Measurements from ENCODE around the gene TAX1BP3.

The TAX1BP3 gene

GRCh38 chr17:3688027-3688553, 19.7 kb upstream of the TAX1BP3 start:
- DNase-seq, result no peak

- no peak for DNase-seq
These were observed 16.8 kb upstream of the TAX1BP3 start for GRCh38 chr17:3685174-3685573.

GRCh38 chr17:3683054-3683511, 14.7 kb upstream of the TAX1BP3 start:
- DNase-seq, result peak; percentile 64 to 67

- DNase-seq, result no peak
These were observed 13.7 kb upstream of the TAX1BP3 start for GRCh38 chr17:3682033-3682432.

- no peak for DNase-seq
These were observed 13.2 kb upstream of the TAX1BP3 start for GRCh38 chr17:3681565-3681964.

GRCh38 chr17:3681057-3681456, 12.7 kb upstream of the TAX1BP3 start:
- DNase-seq, result no peak

- DNase-seq, result no peak
These were observed 11.3 kb upstream of the TAX1BP3 start for GRCh38 chr17:3679531-3680126.

GRCh38 chr17:3678821-3679530, 10.6 kb upstream of the TAX1BP3 start:
- no peak for DNase-seq

DNA sequence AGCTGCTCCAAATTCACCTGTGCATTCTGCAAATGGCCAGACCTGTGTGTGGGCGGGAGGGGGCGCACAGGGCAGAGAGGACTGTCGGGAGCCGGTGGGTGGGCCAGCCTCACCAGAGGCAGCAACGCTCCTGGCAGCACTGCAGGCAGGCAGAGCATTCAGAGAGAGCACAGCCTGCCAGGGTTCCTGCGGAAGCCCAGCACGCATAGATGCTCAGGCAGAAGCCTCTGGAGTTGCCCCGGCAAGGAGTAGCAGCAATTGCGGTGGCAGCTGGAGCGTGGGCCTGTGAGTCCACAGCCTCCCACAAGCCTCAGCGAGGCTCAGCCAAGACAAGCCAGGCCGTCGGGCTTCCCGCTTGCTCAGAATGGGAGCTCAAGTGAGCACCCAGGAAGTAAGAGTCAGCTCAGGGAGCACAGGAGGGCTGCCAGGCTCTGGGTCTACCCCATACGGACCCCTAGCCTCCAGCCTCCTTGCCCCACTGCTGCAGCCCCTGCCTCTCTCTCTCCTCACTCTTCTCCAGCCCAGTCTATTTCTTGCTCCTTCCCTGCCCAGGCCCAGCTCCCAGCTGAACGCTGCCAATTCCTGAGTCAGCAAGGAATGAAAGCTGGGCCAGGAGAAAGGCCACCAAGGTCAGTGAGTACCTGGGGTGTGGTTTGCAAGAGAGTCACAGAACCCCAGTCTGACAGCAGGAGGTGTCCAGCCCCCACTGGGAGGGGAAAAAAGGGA, 9.9 kb upstream of the TAX1BP3 start:
- DNase-seq, result no peak

DNA sequence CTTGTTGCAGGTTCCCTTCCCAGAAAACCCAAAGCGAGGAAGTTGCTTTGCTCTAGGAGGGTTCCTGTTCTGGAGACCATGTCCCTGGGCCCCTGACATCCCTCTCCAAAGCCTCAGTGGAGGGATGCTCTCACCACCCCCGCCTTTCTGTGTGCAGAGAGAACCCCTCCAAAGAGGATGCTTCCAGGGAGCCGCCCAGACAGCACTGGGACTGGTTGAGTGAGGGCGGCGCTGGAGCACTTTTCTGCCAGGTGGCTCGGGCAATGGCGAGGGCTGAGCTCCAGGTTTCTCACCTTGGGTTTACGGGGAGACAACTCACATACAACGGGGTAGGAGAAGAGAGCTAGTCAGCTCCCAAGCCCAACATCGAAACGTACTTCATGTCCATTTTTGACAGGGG, 7.5 kb upstream of the TAX1BP3 start:
- DNase-seq, result no peak

DNA sequence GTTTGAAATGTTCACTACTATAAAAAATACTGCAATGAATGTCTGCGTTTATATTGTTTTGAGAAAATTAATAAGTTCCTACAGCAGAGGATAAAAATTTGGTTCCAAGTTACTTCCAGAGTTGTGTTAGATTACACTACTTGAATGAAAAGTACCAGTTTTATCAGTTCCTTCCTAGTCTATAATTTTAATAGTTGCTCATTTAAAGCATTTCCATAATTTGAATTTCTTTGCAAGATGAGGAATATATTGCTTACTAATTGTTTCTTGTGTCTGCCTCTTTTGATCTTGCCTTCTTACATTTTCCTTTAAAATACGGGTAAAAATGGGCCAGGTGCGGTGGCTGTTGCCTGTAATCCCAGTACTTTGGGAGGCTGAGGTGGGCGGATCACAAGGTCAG, 4.2 kb upstream of the TAX1BP3 start:
- no peak for DNase-seq

DNA sequence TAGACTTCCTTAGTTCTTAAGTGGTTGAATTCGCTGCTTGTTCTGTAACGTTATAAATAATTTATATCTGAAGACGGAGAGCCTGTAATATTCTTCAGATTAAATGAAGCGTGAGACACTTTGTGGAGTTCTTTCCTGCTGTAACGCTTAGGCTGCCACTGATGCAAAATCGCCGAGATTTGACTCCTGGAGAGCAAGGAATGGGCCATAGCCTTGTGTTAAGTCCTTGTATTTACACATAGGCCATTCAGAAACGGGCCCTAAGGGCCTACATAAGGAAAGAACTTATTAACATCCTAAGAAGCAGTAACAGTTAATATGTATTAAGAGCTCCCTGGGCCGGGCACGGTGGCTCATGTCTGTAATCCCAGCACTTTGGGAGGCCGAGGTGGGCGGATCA, 1.2 kb upstream of the TAX1BP3 start:
- no peak for DNase-seq

GRCh38 chr17:3669085-3669347, 638 bp upstream of the TAX1BP3 start:
- peak in 1 of 2 donors; percentile 1 for DNase-seq

DNA sequence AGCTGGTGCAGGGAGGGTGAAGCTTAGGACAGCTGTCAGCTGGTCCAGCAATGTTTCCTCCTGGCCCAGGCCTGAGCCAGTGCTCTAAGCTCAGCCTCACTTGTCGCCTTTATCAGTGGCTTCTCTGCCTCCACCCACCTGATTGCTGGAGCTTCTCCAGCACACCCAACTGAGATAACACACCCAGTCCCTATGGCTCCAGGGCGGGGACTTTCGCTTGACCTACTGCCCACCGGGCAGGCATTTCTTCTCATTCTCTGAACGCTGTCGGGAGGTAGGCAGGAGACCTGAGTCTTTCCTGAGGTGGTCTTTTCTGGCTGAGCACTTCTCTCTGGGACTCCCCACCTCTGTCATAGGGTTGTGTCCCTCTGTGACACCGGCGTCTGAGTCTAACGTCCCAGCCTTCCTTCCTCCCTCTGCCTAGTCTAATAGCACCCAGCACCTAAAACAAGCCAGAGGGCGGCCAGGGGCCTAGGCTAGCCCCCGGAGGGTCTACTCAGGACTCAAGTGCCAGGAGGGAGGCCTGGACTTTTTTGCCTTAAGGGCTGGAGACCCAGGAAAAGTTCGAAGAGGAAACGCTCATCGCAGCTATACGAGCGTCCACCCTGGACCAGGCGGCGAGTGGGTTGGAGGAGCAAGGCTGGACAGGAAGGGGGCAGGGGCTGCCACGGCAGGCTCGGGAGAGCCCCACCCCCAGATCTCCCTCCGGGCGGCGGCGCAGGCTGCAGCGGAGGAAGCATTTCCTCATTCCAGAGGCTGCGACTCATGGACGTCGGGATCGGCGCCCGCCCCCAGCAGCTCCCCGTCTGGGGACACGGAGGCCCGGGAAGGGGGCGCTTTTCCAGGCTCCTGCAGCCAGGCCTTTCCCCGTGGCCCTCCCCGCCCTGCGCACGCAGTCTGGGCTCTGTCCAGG, 756 bp downstream of the TAX1BP3 start:
- no peak for DNase-seq

GRCh38 chr17:3666516-3666915, 1.9 kb downstream of the TAX1BP3 start:
- DNase-seq, result no peak

DNA sequence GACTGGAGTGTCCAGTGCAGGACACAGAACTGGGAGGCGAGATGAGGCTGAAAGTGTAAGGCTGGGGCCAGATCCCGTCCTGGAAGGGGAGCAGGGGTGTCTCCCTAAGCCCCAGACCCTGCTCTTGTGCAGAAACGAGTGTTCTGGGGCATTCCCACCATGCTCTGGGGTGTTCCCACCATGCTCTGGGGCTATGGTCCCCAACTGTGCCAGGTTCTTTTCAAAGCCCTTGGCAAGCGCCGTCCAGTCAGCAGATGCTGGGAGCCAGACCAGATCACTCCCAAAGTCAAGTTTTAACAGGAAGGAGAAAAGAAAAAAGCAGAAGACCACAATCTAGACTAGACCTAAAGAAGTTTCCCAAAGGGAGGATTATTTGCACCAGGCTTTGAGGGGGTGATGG, 2.5 kb downstream of the TAX1BP3 start:
- DNase-seq, result no peak

DNA sequence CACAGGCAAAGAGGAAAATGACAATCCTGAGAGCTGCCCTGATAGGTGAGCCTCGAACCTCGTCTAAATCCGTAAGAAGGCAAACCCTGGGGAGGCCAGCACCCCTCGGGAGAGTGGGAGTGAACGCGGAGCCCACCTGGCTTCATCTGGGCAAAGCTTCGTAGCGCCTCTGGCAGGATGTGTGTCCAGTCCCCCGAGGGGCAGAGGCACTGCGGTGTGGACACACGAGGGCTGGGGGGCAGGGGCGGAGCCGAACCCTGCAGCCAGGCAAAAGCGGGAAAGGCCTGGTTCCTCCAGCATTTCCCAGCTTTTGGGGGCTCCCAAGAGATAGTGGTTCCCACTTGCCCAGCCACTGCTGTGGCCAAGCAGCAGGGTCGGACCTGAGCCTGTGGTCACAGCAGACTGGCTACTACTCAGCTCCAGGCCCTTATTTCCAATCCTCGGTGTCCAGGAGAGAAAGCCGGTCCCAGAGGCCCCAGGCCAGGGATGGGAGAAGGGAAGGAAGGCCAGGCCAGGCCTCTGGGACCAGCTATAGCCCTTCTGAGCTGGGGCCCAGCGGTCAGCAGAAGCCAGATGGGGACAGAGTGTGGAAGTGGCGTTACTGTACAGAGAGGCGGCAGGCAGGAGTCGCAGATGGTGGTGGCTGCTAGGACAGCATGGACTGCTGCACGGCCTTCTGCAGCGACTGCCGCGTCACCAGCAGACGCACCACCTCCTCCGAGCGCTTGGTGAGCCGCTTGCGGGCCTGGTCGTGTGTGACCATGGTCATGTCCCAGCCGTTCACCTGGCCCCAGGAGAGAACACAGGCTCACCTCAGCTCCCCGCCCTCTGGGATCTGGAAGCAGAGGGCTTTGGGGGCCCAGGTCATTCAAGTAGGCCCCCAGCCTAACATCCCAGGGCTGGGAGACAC, 5.0 kb downstream of the TAX1BP3 start:
- no peak for DNase-seq

- DNase-seq, result no peak
These were observed 8.0 kb downstream of the TAX1BP3 start for GRCh38 chr17:3660311-3660891.

- no peak for DNase-seq
These were observed 8.8 kb downstream of the TAX1BP3 start for GRCh38 chr17:3659541-3660111.

DNA sequence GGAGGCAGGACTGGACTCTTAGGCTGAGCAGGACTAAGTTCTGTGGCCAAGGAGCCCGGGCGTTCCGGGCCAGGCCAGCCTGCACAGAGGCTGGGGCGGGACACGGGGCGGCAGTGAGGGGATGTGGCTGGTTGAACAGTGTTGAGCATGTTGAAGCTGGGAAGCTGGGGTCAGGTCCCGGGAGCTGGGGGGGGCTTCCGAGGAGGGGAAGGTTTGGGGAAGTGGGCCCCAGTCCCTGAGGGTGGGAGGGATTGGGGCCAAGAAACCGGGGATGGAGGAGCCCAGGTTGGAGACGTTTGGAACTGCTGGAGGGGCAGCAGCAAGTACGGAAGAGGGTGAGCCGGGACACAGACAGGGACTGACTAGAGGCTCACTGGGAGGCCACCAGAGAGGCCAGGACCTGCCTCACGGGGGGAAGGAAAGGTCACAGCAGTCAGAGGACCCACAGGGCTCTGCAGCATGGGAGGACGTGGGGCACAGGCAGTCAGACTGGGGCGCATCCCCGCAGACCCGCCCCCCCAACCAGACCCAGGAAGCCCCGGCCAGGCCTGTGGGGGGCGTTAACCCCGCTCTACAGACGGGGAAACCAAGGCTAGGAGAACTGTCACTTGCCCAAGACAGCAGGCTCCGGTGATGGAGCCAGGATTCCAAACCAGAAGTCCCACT, 9.5 kb downstream of the TAX1BP3 start:
- no peak for DNase-seq

Data from CD4-positive, alpha-beta T cell treated with Interleukin-4 for 1 hour (primary cell).